CD4-positive, alpha-beta T cell treated with Interleukin-1 beta for 1 hour (primary cell): ENCODE results near the gene SOX13.

Source experiments
- DNase-seq, 2 donors: peaks; one replicate each; pipeline ENCODE4 v3.0.0-alpha.2; 2020 to 2022

SOX13 gene

DNA sequence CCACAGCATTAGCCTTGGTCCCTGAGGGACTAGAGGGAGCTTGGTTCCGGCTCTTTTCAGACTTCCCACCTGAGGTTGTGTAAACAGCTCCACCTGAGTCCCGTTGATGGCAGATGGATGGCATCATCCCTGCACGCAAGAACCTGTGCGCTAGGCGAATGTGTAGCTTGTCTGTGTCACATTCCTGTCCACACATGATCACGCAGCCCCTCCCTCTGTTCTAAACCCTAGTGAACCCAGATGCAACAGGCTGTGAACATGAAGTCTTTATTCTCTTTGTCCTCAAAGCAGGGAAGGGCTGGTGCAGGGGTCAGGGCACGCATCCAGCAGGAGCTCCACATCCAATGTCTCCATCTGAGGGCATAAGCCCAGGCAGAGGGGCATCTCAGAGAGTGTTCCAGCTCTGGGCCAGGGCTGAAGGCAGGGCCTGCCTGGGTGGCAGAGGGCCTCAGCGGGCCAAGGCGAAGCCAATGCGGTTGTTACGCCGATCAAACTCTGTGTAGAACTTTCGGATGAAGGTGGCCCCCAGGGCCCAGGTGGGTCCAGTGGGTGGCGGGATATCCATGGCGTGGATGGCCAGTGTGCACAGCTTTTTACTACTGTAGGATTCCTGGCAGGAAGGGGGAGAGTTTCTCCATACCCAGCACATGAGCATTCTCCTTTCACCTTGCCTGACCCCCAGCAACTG is 81.8 kb downstream of the SOX13 start:
- no peak for DNase-seq

DNA sequence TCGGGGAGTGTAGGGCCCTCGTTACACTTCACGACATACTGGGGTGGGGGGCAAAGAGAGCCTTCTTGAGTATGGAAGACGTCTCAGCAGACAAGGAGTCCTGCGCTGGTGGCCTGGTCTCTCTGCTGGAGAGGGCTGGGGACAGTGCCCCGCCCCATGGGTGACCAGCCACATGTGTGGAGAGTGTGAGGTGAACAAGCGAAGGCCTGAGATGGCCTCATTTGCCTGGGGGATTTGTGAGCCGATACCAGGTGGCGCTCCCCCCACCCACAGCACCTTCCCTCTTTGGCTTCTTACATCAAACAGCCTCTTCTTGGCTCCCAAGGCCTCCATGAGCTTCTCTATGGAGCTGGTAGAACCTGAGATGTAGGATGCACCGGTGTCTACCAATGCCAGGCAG is 83.0 kb downstream of the SOX13 start:
- DNase-seq, result no peak

DNA sequence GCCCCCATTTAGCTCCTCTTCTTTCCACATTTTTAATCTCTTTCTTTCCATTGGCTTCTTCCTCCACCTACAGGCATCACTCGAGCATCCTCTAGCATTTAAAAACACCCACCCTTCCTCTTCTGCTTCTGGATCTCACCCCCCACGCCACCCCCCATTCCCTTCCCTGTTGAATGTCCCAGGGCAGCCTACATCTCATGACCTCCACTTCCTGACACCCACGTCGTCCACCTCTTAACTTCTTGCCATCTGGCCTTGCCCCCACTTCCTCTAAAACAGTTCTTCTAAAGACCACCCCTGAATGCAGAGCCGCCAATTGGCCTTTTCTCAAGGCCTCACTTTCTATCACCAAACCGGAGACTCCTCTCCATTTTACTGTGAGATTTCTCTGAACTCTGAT is 85.0 kb downstream of the SOX13 start:
- DNase-seq, result no peak

DNA sequence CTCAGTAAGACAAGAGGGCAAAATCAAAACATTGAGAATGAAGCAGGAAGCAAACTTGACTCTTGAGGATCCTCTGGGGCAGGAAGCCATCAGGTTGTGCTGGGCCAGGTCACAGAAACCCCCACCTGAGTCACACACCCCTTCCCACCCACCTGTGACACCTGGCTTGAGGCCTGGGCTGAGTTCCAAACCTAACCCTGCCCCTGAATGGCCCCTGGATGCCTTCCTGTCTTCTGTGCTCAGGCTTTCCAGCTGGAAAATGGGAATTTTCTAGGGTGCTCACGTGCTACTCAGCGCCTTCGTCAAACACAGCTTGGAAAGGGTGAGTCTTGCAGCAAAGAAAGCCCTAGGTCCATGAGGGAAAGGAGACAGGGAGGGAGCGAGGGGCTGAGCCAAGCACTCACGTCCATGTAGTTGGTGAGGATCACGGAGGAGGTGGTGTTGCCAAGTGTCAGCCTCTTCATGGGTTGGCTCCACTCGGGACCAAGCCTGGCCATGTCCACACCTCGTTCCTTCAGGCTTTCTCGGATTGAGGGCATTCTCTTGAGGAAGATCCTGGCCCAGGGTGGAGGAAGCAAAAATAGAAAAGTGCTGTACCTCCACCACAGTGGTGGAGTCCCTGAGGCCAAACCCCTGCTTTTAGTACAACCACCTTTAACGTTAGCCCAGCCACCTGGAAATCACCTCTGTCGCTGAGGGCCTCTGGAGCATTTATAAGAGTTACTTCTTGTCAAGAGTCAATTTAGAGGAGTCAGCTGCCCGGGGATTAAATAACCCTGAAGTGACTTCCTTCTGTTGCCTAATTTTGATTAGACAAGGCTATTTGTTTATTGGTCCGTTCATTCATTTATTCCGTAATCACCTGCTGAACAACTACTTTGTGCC is 88.9 kb downstream of the SOX13 start:
- DNase-seq, result no peak

DNA sequence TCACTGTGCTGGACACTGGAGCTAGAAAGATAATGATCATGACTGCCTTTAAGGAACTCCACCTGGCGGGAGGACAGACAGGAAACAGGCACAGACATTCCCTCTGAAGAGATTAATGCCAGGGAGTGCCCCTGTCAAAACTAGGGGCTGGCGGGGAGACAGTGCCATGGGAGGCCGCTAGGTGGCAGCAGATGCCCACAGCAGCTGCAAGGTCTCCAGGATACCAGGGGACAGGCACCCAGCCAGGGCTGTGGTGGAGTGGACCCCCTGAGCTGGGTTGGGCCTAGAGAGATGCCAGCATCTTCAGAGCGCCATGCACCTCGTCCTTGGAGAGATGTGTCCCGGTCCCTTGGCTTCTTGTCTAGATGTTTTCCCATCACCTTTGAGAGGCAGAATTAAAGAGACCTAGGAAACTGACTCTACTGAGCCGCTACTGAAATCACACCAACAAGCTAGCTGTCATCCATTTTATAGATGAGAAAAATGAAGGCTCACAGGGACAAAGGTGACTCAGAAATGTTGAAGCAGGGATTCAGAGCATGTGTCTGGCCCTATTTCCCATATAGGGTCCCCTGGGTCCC is 89.7 kb downstream of the SOX13 start:
- peak; percentile 75 to 76 for DNase-seq

DNA sequence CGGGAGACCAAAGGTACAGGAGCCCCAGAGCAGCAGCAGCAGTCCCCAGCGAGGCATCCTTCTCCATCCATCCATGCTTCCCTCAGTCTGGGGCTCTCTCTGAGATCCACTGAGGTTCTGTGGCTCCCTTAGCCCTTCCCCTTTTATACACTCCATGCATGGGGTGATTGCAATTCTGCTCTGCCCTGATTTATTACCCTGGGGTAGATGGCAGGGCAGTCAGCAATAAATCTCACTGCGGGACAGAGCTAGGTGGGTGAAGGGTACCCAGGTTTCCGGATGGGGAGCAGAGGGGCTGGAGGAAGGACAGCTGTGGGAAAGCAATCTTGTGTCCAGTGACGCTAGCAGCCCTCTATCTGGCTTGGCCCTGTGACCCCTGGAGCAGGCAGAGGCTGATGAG is 93.3 kb downstream of the SOX13 start, which contains the start of gene REN:
TSS of gene REN (minus strand) at position 119 of the 400 bp plus-strand sequence. CDS start at position 75, 44 bp downstream.
- DNase-seq, result no peak

DNA sequence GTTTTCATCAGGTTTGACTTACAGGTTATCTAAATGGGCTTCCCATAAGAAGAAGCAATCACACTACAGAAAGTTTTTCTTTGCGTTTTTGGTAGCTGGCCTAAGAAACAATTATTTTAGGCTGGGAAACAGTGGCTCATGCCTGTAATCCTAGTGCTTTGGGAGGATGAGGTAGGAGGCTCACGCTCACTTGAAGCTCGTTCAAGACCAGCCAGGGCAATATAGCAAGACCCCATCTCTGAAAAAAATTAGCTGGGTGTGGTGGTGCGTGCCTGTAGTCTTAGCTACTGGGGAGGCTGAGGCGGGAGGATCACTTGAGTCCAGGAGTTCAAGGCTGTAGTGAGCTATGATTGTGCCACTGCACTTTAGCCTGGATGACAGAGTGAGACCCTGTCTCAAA is 94.8 kb downstream of the SOX13 start:
- DNase-seq, result no peak

DNA sequence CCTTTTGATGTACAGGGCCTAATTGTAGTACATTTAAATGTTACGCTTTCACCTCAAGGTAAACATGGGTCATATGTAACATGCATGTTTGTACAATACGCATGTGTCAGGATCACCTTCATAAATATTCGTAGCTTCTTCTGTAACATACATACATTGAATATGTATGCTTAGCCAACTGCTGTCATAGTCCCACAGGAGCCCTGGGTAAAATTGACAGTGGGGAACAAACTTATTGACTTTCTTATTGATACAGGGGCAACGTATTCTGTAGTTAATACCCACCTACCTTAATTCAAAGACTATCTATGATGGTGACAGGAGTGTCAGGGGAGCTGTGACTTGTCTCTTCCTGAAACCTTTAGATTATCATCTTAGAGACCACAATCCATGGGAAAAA is 96.9 kb downstream of the SOX13 start:
- DNase-seq, result no peak

DNA sequence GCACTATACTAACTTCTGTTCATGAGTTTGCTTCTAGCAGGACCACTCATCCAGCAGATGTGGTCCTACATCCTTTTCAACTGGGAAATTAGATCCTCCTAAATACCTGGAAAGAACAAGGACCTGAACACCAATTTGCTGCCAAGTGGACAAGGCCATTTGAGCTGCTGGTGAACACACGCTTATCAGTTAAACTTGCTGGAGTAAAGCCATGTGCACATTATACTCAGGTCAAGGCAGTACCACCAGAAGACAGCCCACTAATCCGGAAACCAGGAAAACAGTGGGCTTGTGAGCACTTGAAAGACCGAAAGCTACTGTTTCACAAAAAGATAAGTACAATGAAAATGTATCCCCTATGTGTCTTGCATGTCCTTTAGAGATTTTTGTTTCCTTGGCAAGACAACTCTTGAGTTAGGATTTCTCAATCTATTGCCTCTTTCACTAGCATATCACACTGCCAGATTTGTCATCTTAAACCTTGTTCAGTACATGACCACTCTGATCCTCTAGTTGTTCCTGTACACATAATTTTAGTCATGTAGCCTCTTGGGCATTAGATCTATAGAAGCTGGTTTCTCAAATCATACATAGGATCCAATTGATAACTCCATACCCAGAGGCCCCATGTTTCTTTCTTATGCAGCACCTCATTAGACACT is 97.7 kb downstream of the SOX13 start:
- no peak for DNase-seq

DNA sequence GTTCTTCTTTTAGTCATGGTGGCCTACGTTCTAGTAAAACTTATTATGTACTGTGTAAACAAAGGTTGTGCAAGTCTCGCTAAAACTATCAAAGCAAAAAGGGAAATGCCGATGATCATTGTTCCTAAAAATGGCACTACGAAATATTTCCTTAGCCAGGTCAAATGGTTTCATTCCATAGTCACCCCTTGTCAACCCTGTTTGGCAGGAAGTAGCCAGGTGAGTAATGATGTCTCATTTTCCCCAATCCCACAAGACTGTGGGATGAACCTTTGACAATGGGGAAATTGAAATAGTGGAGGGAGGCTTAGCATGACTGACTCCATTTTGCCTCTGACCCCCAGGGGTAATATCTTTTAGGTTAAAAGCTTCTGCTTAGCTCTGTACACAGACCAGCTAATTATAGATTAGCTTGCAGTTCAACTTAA is 98.8 kb downstream of the SOX13 start:
- DNase-seq, result no peak

DNA sequence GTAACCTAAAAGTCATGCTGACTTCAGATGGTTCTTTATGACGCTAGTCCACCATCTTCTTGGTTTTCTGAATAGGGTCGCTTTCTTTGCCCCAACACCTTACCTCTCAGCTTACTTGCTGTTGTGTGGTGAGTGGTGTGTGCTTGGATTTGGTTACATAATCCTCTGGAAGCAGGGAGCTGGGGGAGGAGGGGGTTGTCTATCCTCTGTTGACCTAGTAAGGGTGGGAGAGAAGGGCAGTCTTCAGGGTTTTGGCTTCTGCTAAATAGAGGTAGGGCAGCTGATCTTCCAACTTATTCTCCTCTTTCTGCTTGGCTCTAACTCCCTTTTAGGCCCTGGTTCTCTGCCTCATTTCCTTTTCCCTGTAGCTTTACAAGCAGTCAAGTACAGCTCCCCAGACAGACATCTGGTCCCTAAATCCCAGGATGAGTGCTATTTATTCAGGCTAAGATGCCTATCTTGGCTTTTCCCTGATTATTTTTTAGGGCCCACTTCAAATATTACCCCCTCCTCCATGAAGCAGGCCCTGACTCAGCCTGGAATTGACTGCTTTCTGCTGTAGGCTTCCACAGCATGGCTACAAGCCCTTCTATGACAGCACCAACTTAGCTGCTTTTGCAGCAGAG is 99.6 kb downstream of the SOX13 start:
- no peak for DNase-seq

DNA sequence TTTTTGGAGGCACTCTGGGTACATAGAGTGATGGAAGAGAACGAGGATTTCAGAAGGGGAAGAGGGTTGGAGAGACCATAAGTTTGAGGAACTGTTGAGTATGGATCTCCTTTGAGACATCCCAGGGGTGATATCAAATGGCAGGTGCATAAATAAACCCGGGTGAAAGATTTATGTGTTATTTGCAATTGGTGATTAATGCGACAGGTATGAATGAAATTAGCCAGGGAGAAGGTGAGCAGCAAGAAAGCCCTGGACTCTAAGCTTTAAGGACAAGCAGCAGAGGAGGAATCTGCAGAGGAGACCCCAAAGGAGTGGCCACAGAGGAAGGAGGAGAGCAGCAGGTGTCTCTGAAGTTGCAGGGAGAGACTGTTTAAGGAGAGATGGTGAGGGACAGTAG is 102.0 kb downstream of the SOX13 start:
- DNase-seq, result no peak

DNA sequence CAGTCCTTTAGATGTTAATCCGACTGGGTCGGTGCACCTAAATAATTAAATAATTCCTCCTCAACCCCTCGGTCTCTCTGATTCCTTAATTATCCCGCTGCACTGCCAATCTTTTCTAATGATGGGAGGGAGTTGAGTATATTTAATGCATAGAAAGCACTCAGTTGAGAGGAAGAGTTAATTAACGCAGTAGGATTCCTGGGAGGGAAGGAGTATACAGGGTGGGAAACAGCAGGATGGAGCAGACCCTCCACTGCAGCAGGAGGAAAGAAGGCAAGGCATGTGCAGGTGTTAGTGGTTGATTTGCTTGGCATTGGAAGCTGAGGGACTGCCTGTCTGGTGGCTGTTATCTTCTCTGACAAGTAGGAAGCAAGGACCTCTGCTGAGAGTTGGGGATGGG is 103.1 kb downstream of the SOX13 start:
- DNase-seq, result no peak

DNA sequence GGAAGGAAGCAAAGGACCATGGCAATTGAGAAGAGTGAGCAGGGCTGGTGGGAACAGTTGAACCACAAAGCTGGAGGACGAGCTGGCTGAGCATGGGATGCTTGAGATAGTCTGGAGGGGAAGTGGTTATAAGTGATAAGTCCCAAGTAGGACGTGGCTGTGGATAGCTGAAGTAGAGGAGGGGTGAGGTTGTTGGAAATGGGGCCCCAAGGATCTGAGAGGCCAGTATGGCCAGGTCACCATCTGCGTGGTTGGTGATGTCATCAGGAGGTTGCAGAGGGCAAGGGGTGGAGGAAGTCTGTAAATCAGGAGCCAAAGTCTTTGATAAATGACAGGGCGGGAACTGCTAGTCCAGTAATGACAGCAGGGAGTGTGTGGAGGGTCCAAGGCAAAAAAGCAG is 104.2 kb downstream of the SOX13 start:
- no peak for DNase-seq
